Testis (tissue), 2 donors: ENCODE data around the gene MYO1D.

ENCODE experiments used
- CTCF ChIP-seq, 3 experiments: fragments of 450-650 bp in 2 of 3; fragments of 200-600 bp in 1 of 3; sonication (generic) in 1 of 3; IDR thresholded peaks; one replicate each; pipeline ENCODE4 v1.5.1; 2016 to 2019; ENCODE audit warnings: antibody characterized with exemption in 3 of 3, mild to moderate bottlenecking in 2 of 3, moderate library complexity in 1 of 3
- POLR2A ChIP-seq: fragments of 450-650 bp; IDR thresholded peaks from one replicate; pipeline ENCODE4 v1.6.1; 2017; ENCODE audit warnings: antibody characterized with exemption, mild to moderate bottlenecking, moderate library complexity

GRCh38 chr17:32445497-32445896, 431.4 kb downstream of the MYO1D start:
- TF ChIP-seq POLR2A, result no peak
- no peak for TF ChIP-seq CTCF (IDR thresholded peaks at IDR 0.05)
